Stimulated activated CD8-positive, alpha-beta memory T cell treated with anti-CD3 and anti-CD28 coated beads, Interleukin-12 subunit alpha, Interleukin-12 subunit beta, amount 100 ng/mL, for 24 hours (primary cell): Measurements from ENCODE around the gene GPC6.

Experiments used
- DNase-seq: peaks from one replicate; pipeline ENCODE4 v3.0.0-alpha.2; 2020; ENCODE audit errors: extremely low read depth

Gene GPC6

DNA sequence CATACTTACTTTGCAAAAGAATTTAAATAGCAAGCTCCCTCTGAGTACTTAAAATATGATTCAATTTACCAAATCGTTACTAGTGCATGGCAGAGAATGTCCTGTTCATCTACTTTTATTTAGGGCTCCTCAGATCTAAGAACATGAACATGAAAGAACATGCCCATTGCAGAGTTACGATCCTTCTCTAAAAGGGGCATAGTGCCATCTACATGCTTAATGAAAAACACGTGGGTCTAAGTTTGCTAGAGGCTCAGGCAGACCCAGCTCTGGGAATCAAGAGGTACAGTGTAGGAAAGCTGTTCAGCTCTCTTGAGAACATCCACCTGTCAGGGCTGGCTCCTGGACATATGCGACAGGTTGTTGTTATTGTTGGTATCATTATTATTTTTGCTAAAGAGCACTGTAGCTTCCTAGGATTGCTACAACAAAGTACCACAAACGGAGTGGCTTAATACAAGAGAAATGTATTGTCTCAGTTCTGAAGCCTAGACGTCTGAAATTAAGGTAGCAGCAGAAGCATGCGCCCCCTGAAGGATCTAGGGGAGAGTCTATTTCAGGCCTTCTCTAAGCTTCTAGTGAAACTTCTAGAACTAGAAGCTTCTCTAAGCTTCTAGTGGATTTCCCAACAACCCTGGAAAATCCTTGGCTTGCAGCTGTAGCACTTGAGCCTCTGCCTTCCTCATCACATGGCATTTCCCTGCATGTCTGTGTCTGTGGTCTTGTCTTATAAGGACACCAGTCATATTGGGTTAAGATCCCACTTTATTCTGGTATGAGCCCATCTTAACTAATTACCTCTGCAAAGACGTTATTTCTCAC is 1119.0 kb downstream of the GPC6 start:
- DNase-seq = no peak

- DNase-seq = no peak
These were observed 1119.8 kb downstream of the GPC6 start for GRCh38 chr13:94346261-94347019.

DNA sequence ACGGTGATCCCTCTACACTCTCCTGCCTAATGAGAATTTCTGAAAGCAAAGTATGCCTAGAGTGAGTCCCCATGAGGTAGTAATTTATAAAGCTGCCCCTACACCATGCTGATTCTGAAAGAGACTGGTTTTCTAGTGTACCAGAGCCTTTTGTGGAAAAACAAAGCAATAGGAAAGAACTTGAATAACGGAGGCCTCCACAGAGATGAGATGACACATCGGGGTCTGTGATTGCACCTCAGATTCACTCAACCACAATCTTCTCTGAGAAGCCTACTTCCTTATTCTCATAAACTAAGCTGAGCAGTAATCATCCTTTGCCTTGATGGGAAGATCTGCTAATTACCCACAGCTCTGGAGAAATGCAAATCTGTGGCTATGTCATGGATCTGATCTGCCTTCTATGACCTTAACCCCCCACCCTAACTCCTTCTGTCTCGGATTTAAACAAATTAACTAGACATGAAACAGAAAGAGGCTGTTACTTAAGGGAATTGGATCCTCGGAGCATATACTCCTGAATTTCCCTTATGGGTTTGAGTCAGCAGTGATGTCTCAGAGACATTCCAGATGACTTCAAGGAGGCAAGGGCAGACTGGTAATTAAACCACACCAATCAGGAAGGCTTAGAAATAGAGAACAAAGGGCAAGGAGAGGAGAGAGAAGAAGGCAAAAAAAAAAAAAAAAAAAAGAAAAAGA is 1124.8 kb downstream of the GPC6 start:
- DNase-seq = no peak

- no peak for DNase-seq
These were observed 1125.5 kb downstream of the GPC6 start for GRCh38 chr13:94352057-94352456.

- DNase-seq = no peak
These were observed 1126.6 kb downstream of the GPC6 start for GRCh38 chr13:94353167-94353710.

DNA sequence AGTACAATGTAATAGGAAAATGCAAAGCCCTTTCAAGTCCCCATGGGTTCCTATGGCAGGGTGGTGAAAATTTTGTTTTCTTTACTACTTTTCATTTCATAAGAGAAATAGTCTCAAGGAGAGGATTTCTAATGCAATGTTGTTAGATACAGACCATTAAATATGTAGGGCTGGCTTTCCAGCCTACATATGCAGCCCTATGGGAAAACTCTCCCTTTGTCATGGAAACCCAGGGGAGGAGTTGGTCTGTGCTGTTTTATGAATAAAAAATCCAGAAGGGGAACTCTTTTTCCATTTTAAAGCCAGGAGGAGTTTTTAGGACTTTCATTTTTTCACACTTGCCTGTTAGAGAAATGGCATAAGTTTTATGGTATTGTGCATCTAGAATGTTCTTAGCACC is 1133.3 kb downstream of the GPC6 start:
- DNase-seq = no peak

- DNase-seq = no peak
These were observed 1135.9 kb downstream of the GPC6 start for GRCh38 chr13:94362411-94362909.

DNA sequence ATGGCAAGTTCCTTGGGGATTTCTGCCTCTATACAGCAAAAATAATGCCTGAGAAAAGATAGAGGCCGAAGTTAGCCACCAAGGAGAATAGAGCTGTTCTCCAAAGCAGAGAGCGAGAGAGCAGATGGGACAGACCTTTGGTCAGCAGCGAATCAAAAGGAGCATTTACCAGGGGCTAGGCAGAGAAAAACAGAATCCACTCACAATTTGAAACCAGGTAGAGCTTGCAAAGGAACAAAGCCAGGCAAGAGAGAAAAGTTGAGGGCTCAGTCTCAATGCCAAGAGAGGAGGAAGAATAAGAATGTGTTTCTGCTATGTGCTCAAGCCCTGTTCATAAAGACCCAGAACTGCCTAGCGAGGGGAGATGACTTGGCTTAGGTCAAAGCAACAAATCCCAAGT is 1140.1 kb downstream of the GPC6 start:
- DNase-seq = no peak

DNA sequence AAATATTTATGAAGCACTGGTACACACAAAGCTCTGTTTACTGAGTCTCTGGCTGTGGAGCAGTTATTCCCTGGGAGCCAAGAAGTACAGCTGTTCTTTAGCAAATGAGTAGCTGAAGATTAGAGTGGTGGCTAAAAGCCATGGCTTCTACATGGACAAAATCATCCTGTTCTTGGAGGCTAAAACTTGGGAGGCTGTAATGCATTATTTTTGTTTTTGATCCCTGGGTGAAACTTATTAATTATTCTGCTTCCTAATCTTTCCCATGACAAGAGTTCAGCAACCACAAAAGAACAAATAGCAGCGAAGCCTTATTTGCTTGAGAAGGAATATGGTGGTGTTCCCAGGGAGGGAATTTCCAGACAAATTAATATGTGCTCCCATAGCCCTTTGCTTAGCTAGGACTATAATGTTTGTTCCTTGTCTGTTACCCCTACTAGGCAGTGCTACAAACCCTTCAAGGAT is 1143.4 kb downstream of the GPC6 start:
- no peak for DNase-seq

DNA sequence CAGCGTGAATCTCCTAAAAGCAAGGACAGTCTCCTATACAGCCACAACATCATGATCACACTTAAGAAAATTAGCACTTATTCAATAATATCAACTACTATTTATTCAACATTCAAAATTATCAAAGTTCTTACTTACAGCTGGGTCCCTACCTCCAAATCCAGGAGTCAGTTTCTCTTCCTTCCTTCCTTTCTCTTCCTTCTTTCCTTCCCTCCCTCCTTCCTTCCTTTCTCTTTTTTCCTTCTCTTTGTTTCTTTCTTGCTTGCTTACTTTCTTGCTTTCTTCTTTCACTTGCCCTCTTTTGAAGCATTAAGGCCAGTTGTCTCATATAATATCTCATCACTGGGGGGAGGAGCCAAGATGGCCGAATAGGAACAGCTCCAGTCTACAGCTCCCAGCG is 1145.2 kb downstream of the GPC6 start:
- DNase-seq = no peak

- DNase-seq = no peak
These were observed 1155.9 kb downstream of the GPC6 start for GRCh38 chr13:94382517-94382916.

DNA sequence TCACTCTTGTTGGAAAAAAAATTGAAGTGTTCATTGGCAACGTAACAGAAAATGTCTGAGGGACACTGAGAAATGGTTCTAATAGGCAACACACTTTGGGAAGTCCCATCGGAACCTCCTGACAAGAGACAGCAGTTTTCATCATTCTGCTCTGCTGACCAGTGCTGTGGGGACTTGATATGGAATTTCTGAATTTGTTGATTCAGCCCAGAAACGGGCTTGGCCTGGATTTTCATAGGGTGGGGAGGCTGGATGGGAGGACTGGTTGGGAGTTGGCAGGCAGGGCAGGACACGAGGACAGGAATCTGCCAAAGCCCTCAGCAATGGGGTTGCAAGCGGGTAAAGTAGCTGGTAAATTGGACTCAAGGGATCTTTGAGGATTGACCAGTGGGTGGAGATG is 1156.4 kb downstream of the GPC6 start:
- no peak for DNase-seq

DNA sequence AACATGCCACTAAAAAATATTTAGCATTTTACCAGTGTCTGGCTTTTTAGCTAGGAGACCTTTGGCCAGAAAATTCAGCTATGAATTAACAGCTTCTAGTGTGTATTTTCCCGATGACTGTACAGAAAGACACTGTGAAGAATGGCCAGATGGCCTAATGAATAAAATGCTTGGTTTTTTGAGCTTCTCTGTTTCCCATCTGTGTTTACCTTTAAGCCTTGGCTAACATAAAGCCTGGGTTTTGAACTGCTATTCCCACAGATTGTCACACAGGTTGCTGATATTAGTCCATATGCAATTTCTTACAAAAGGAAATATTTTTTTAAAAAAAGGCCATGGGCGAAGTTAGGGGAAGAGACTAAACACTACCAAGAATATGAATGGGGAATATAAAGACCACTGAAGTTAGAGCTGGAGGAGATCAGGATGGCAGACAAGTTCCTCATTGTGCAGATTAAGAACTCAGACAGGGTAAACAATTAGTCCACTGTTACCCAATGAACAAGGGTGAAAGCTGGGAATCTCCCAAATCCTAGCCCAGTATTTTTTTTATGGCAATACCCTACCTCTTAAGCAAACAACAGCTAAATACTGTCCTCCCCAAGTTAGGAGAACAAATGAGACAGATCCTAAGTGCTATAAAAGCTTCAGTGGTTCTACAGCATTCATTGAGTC is 1157.8 kb downstream of the GPC6 start:
- no peak for DNase-seq

DNA sequence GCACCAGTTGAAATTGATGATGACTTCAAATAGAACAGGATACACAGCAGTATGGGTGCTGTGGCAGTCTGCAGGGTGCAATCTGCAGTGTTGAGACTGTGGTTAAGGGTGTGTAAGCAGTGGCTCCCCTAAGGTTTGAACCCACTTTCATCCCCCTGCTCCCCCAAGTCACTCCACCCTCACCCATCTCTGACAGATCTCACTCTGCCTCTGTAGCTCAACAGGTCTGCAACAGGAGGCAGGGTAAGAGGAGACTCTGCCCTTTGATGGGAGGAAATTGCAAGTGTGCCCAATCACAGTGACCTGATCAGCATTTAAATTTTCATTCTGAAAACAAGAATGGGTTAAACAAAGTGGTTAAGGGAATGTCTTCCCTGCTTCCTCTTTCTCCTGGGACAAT is 1160.4 kb downstream of the GPC6 start:
- no peak for DNase-seq

GRCh38 chr13:94389604-94390351 is 1163.2 kb downstream of the GPC6 start:
- no peak for DNase-seq

GRCh38 chr13:94390881-94391280 is 1164.3 kb downstream of the GPC6 start:
- no peak for DNase-seq

DNA sequence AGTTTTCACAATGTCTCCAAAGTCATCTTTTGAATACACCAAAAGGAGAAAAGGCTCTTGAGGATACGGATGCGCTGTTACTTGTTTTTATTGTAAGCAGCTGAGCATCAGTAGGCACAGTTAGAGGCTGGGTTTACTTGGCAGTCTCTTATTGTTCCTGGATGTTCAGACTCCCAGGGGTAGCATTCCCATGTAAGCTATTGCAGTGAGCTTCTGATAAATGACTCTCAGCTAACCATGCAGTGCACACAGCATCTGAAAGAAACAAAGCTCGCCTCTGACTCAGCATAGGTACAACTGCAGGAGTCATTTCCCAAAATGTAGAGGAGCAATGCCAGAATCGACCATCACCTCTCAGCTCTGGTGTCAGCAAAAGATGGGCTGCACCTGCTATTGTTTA is 1168.1 kb downstream of the GPC6 start:
- DNase-seq = no peak

DNA sequence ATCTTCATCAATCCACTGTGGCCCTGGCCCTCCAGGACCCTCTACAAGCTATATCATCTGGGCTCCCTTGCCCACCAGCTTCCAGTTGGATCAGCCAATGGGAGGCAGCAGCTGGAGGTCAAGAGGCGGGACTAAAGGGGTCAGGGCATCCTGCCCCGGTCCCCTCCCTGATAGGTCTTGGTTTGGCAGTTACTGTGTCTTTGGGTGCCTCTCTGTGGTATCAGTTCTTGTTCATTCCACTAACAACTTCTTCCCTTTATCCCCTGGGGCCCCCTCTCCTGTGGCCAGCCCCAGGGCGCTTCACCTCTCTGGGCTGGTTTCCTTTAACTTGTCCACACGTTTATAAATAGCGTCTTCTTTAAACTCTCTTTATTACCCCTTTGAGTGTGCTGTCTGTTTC is 1169.3 kb downstream of the GPC6 start:
- no peak for DNase-seq

GRCh38 chr13:94399812-94400211 is 1173.2 kb downstream of the GPC6 start:
- DNase-seq = no peak

DNA sequence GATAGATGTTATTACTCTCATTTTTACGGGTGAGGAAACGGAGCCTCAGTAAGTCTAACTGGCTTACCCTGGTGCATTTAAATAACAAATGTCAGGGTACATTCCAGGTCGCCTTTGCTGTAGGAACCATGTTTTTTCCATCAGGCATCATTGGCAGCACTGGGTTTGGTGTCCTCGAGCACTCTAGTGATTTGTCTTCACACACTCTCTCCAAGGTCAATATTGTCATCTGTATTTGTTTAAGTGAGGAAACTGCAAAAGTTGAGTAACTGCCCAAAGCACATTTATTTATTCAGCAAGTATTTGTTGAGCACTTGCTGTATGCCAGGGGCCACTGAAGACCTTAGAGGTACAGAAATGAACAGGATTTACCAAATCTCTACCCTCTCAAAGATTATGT is 1174.3 kb downstream of the GPC6 start:
- no peak for DNase-seq
